ENCODE data around the gene VIP.

The VIP gene

GRCh38 chr6:152776833-152777232, 26.2 kb downstream of the VIP start:
- DNase-seq (ENCODE audit: extremely low read depth in 1 of 2, low read depth in 1 of 2): no peak

- DNase-seq (ENCODE audit: extremely low read depth in 1 of 2, low read depth in 1 of 2): no peak
Measured at GRCh38 chr6:152783217-152783878, 32.8 kb downstream of the VIP start.

GRCh38 chr6:152794696-152795095, 44.1 kb downstream of the VIP start:
- no peak for DNase-seq (ENCODE audit: extremely low read depth in 1 of 2, low read depth in 1 of 2)

GRCh38 chr6:152804150-152804549, 53.6 kb downstream of the VIP start:
- DNase-seq (ENCODE audit: extremely low read depth in 1 of 2, low read depth in 1 of 2): no peak
